ENCODE measurements around the gene IL15. TPM values are rescaled to one million over a fixed set of nuclear protein-coding genes. Genes with fewer than 3 reads are reported as not detected.
"Not testable (repeated sequence)": the region's sequence is repeated elsewhere in the genome, so short reads cannot be mapped to it uniquely, and the experiment has no call there.

The IL15 gene
- total RNA-seq, 1 donor from 2014 or later: 3.8 TPM

DNA sequence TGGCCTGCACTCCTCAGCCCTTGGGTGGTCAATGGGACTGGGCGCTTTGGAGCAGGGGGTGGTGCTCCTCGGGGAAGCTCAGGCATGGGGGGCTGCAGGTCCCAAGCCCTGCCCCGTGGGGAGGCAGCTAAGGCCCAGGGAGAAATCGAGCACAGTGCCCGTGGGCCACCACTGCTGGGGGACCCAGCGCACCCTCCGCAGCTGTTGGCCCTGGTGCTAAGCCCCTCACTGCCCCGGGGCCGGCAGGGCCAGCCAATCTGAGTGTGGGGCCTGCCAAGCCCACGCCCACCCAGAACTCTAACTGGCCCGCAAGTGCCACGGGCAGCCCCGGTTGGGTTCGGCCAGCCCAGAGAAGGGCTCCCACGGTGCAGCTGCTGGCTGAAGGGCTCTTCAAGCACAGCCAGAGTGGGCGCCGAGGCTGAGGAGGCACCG, 30.9 kb upstream of the IL15 start:
- no peaks in the 10 kb centered on the region for H3K4me1 Mint-ChIP-seq (ENCODE audit: unreplicated experiment)
- DNase-seq (ENCODE audit: extremely low spot score, unreplicated experiment): no peak
- H3K9me3 Mint-ChIP-seq (ENCODE audit: unreplicated experiment): no peaks in the 10 kb centered on the region
- no peak overlapping the region for H3K4me3 Mint-ChIP-seq (ENCODE audit: unreplicated experiment)
- no peaks in the 10 kb centered on the region for H3K27me3 Mint-ChIP-seq (ENCODE audit: unreplicated experiment)
- no peak for TF ChIP-seq CTCF (IDR thresholded peaks at IDR 0.05)
- H3K27ac Mint-ChIP-seq (ENCODE audit: unreplicated experiment): no peak overlapping the region
- H3K36me3 Mint-ChIP-seq (ENCODE audit: unreplicated experiment): no peaks in the 10 kb centered on the region

GRCh38 chr4:141609243-141609642, 27.1 kb upstream of the IL15 start:
- no peaks in the 10 kb centered on the region for H3K27me3 Mint-ChIP-seq (ENCODE audit: unreplicated experiment)
- no peak for TF ChIP-seq CTCF (IDR thresholded peaks at IDR 0.05)

DNA sequence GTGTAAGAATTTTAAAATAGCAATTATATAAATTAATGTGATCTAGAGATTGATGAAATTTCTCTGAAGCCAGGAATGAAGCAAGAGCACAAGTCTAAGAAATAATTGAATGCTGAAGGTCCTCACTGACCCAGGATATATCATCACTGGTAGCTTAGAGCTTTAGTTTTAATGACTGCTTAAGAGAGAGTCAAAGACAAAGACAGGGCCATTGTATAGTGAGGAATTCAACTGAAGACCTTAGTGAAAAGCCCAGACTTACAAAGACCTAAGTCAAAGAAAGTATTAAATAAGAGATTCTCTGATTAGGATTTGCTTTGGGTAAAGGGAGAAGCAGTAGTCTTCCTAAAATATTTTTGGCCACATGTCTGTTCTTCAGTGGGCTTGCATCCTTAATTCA, 26.0 kb upstream of the IL15 start:
- Mint-ChIP-seq H3K27ac (ENCODE audit: unreplicated experiment) (no peak overlapping the region), H3K4me3 (ENCODE audit: unreplicated experiment) (no peak overlapping the region), H3K4me1 (ENCODE audit: unreplicated experiment) (no peaks in the 10 kb centered on the region), H3K36me3 (ENCODE audit: unreplicated experiment) (no peaks in the 10 kb centered on the region), H3K9me3 (ENCODE audit: unreplicated experiment) (no peaks in the 10 kb centered on the region), H3K27me3 (ENCODE audit: unreplicated experiment) (no peaks in the 10 kb centered on the region)
- DNase-seq (ENCODE audit: extremely low spot score, unreplicated experiment): no peak
- TF ChIP-seq CTCF (IDR thresholded peaks at IDR 0.05): no peak

More at GRCh38 chr4:141609243-141609642, 27.1 kb upstream of the IL15 start:
- Mint-ChIP-seq H3K4me1 (ENCODE audit: unreplicated experiment) (no peaks in the 10 kb centered on the region), H3K36me3 (ENCODE audit: unreplicated experiment) (no peaks in the 10 kb centered on the region), H3K27ac (ENCODE audit: unreplicated experiment) (no peak overlapping the region), H3K4me3 (ENCODE audit: unreplicated experiment) (no peak overlapping the region), H3K9me3 (ENCODE audit: unreplicated experiment) (no peaks in the 10 kb centered on the region)
- DNase-seq (ENCODE audit: extremely low spot score, unreplicated experiment): no peak

DNA sequence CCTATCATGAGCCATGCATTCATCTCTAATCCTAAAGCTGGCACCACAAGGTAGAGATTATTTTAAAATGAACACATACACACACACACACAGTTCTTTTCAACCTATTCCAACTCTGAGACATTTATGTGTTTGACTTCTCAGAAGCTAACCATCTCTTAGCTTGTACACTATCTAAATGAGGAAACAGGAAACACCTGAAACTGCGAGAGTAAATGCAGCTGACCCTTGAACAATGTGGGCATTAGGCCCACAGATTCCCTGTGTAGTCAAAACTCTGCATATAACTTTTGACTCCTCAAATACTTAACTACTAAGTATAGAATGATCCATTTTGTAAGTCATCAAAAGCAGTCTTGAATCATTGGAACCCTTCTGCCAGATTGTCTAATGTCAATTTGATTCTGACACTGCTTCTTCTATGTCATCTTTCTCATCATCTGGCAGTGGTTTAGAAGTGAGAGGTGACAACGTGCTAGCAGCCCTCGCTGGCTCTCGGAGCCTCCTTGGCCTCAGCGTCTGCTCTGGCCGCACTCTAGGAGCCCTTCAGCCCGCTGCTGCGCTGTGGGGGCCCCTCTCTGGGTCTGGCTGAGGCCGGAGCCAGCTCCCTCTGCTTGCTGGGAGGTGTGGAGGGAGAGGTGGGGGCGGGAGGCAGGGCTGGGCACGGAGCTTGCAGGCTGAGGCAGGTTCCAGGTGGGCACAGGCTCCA, 21.4 kb upstream of the IL15 start:
- Mint-ChIP-seq H3K36me3 (ENCODE audit: unreplicated experiment) (no peaks in the 10 kb centered on the region), H3K27me3 (ENCODE audit: unreplicated experiment) (no peaks in the 10 kb centered on the region), H3K4me1 (ENCODE audit: unreplicated experiment) (no peaks in the 10 kb centered on the region), H3K4me3 (ENCODE audit: unreplicated experiment) (no peak overlapping the region), H3K27ac (ENCODE audit: unreplicated experiment) (no peak overlapping the region), H3K9me3 (ENCODE audit: unreplicated experiment) (peaks cover 6% of the 10 kb centered on the region)
- no peak for DNase-seq (ENCODE audit: extremely low spot score, unreplicated experiment)
- no peak for TF ChIP-seq CTCF (IDR thresholded peaks at IDR 0.05)

DNA sequence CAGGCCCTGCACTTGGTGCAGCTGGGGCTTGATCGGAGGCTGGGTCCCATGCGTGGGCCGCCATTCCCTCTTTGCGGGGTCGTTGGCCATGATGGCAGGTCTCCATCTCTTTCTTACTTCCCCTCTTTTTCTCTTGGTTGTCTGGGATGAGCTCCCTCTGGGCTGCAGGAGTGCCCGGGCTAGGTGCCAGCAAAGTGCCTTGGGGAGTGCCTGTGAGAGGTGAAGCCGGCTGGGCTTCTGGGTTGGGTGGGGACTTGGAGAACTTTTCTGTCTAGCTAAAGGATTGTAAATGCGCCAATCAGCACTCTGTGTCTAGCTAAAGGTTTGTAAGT, 20.8 kb upstream of the IL15 start:
- not testable (repeated sequence) for H3K4me1 Mint-ChIP-seq (ENCODE audit: unreplicated experiment); DNase-seq (ENCODE audit: extremely low spot score, unreplicated experiment); H3K36me3 Mint-ChIP-seq (ENCODE audit: unreplicated experiment); H3K27ac Mint-ChIP-seq (ENCODE audit: unreplicated experiment); H3K9me3 Mint-ChIP-seq (ENCODE audit: unreplicated experiment); H3K27me3 Mint-ChIP-seq (ENCODE audit: unreplicated experiment); H3K4me3 Mint-ChIP-seq (ENCODE audit: unreplicated experiment)

DNA sequence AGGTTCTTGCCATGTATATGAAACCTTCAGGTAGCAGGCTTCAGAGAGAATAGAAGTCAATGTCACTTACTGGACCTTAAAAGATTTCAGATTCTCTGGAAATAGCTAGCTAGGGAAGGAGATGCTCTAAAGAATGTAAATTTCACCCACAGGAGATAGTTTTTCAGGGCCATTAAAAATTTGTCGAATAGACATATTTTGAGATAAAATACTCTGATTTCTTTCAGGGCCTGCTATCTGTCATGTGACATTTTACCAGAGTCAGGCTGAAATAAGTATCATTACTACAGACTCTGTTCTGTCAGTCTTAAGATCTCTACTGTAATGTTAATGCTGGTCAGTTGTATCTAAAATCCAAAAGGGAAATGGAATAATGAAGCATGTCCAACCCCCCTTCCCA, 15.7 kb upstream of the IL15 start:
- Mint-ChIP-seq H3K4me1 (ENCODE audit: unreplicated experiment) (no peaks in the 10 kb centered on the region), H3K36me3 (ENCODE audit: unreplicated experiment) (no peaks in the 10 kb centered on the region), H3K9me3 (ENCODE audit: unreplicated experiment) (peaks cover 6% of the 10 kb centered on the region), H3K27ac (ENCODE audit: unreplicated experiment) (no peak overlapping the region), H3K4me3 (ENCODE audit: unreplicated experiment) (no peak overlapping the region), H3K27me3 (ENCODE audit: unreplicated experiment) (no peaks in the 10 kb centered on the region)
- no peak for DNase-seq (ENCODE audit: extremely low spot score, unreplicated experiment)
- TF ChIP-seq CTCF (IDR thresholded peaks at IDR 0.05): no peak
